ENCODE results near the gene PRODH. TPM values are rescaled to one million over a fixed set of nuclear protein-coding genes. Genes with fewer than 3 reads are reported as not detected.
"Not testable (repeated sequence)": the region's sequence is repeated elsewhere in the genome, so short reads cannot be mapped to it uniquely, and the experiment has no call there.

PRODH gene
- total and polyA plus RNA-seq, 2 donors (not counting 3 experiments of a cell fraction or from before 2014, with no cell fraction given): not detected

GRCh38 chr22:18905540-18906409 lies 30.3 kb downstream of the PRODH start, which contains the start of gene DGCR6:
DGCR6 (plus strand) TSS chr22:18906320; CDS start chr22:18906375, 55 bp downstream.
- POLR2A ChIA-PET: interaction anchor here (0.5 to 0.6 kb wide), 2 partner anchors 106 to 156 kb away, joined by 3 read pairs; no protein-coding TSS in a partner anchor
- Histone ChIP-seq H2AFZ (ENCODE audit: low read depth, low read length) (no peak within 1 kb of the TSS), H3K9ac (replicated peaks; ENCODE audit: extremely low read depth, insufficient read depth, low read length) (no peak within 1 kb of the TSS), H3K36me3 (ENCODE audit: control insufficient read depth in 2 of 2, extremely low read depth in 1 of 2, insufficient read depth in 2 of 2, low read length in 2 of 2) (no peaks in the 10 kb centered on the region), H3K27me3 (ENCODE audit: control insufficient read depth in 2 of 2, insufficient read depth in 2 of 2, low read length in 2 of 2) (no peaks in the 10 kb centered on the region), H4K20me1 (replicated peaks; ENCODE audit: control insufficient read depth, extremely low read depth, insufficient read depth, low read length) (no peaks in the 10 kb centered on the region), H3K4me2 (ENCODE audit: insufficient read depth, low read length) (no peak within 1 kb of the TSS), H3K4me3 (replicated peaks in 1 of 3; ENCODE audit: insufficient read depth in 1 of 3, low read depth in 1 of 3, low read length in 3 of 3) (no peak within 1 kb of the TSS), H3K27ac (ENCODE audit: insufficient read depth, low read depth, low read length) (no peak within 1 kb of the TSS), H3K4me1 (ENCODE audit: control insufficient read depth, extremely low read depth, insufficient read depth, low read length) (no peaks in the 10 kb centered on the region), H3K9me1 (replicated peaks; ENCODE audit: control insufficient read depth, extremely low read depth, insufficient read depth, low read length) (no peaks in the 10 kb centered on the region), H3K9me3 (replicated peaks; ENCODE audit: control insufficient read depth, insufficient read depth, low read length) (no peaks in the 10 kb centered on the region), H3K79me2 (ENCODE audit: control insufficient read depth, insufficient read depth, low read length) (no peaks in the 10 kb centered on the region)
- BruUV-seq (replicated peaks): TSS peak; percentile 83
- FAIRE-seq: peak; percentile 92
- intact Hi-C loops (cut with micrococcal nuclease): no loop called here
- TF ChIP-seq POLR2A (IDR thresholded peaks at IDR 0.05; ENCODE audit: low read depth, low read length) (no peak), CTCF (IDR thresholded peaks at IDR 0.05; ENCODE audit: extremely low read depth in 1 of 2, insufficient read depth in 1 of 2, low read depth in 1 of 2, low read length in 2 of 2) (no peak), EZH2 (IDR thresholded peaks at IDR 0.05; ENCODE audit: borderline replicate concordance, low read depth, low read length, severe bottlenecking) (no peak), GATA2 (IDR thresholded peaks at IDR 0.05; ENCODE audit: insufficient read depth, insufficient read length, low read depth, low read length) (no peak), POLR2AphosphoS5 (IDR thresholded peaks at IDR 0.05; ENCODE audit: insufficient read depth, low read depth, low read length) (no peak), MAX (IDR thresholded peaks at IDR 0.05; ENCODE audit: insufficient read depth, insufficient read length) (no peak)
- no peak for DNase-seq (ENCODE audit: low read depth, low spot score)
- dilution Hi-C loops (cut with MboI; ENCODE audit: extremely low pct_ligation_motif_present, low sequenced_read_pairs): no loop called here
- CTCF ChIA-PET: interaction anchor here (1.3 kb wide), 1 partner anchor 17 kb away, joined by 4 read pairs; no protein-coding TSS in a partner anchor

GRCh38 chr22:18896037-18896657 lies 39.9 kb downstream of the PRODH start:
- intact Hi-C loops (cut with micrococcal nuclease); H3K27me3 ChIP-seq (ENCODE audit: control insufficient read depth in 2 of 2, insufficient read depth in 2 of 2, low read length in 2 of 2); H3K36me3 ChIP-seq (ENCODE audit: control insufficient read depth in 2 of 2, extremely low read depth in 1 of 2, insufficient read depth in 2 of 2, low read length in 2 of 2); H3K4me1 ChIP-seq (ENCODE audit: control insufficient read depth, extremely low read depth, insufficient read depth, low read length); H3K9ac ChIP-seq (replicated peaks; ENCODE audit: extremely low read depth, insufficient read depth, low read length); H3K9me1 ChIP-seq (replicated peaks; ENCODE audit: control insufficient read depth, extremely low read depth, insufficient read depth, low read length); CTCF ChIA-PET; H3K9me3 ChIP-seq (replicated peaks; ENCODE audit: control insufficient read depth, insufficient read depth, low read length); H3K27ac ChIP-seq (ENCODE audit: insufficient read depth, low read depth, low read length); BruUV-seq (replicated peaks); H3K4me3 ChIP-seq (replicated peaks in 1 of 3; ENCODE audit: insufficient read depth in 1 of 3, low read depth in 1 of 3, low read length in 3 of 3); POLR2A ChIA-PET; DNase-seq (ENCODE audit: low read depth, low spot score); H3K4me2 ChIP-seq (ENCODE audit: insufficient read depth, low read length); H4K20me1 ChIP-seq (replicated peaks; ENCODE audit: control insufficient read depth, extremely low read depth, insufficient read depth, low read length); dilution Hi-C loops (cut with MboI; ENCODE audit: extremely low pct_ligation_motif_present, low sequenced_read_pairs); H3K79me2 ChIP-seq (ENCODE audit: control insufficient read depth, insufficient read depth, low read length); H2AFZ ChIP-seq (ENCODE audit: low read depth, low read length): not testable (repeated sequence)
- peak; percentile 62 for FAIRE-seq

- DNase-seq (ENCODE audit: low read depth, low spot score); H3K27ac ChIP-seq (ENCODE audit: insufficient read depth, low read depth, low read length); H3K9me1 ChIP-seq (replicated peaks; ENCODE audit: control insufficient read depth, extremely low read depth, insufficient read depth, low read length); intact Hi-C loops (cut with micrococcal nuclease); H3K4me1 ChIP-seq (ENCODE audit: control insufficient read depth, extremely low read depth, insufficient read depth, low read length); H3K4me3 ChIP-seq (replicated peaks in 1 of 3; ENCODE audit: insufficient read depth in 1 of 3, low read depth in 1 of 3, low read length in 3 of 3); H2AFZ ChIP-seq (ENCODE audit: low read depth, low read length); H3K27me3 ChIP-seq (ENCODE audit: control insufficient read depth in 2 of 2, insufficient read depth in 2 of 2, low read length in 2 of 2); H3K9me3 ChIP-seq (replicated peaks; ENCODE audit: control insufficient read depth, insufficient read depth, low read length); H3K79me2 ChIP-seq (ENCODE audit: control insufficient read depth, insufficient read depth, low read length); FAIRE-seq; H3K4me2 ChIP-seq (ENCODE audit: insufficient read depth, low read length); BruUV-seq (replicated peaks); H3K36me3 ChIP-seq (ENCODE audit: control insufficient read depth in 2 of 2, extremely low read depth in 1 of 2, insufficient read depth in 2 of 2, low read length in 2 of 2); H4K20me1 ChIP-seq (replicated peaks; ENCODE audit: control insufficient read depth, extremely low read depth, insufficient read depth, low read length); H3K9ac ChIP-seq (replicated peaks; ENCODE audit: extremely low read depth, insufficient read depth, low read length); POLR2A ChIA-PET; CTCF ChIA-PET; dilution Hi-C loops (cut with MboI; ENCODE audit: extremely low pct_ligation_motif_present, low sequenced_read_pairs): not testable (repeated sequence)
Measured at GRCh38 chr22:18893775-18894174, 42.3 kb downstream of the PRODH start.

Measured in endothelial cell of umbilical vein (primary cell).